PC-3 (cell line): ENCODE data around the gene HEATR5B. TPM values are rescaled to one million over a fixed set of nuclear protein-coding genes. Genes with fewer than 3 reads are reported as not detected.

Source experiments
- ATAC-seq: fragments of 200-7000 bp; cut with Tn5 transposase; 2 replicates; pipeline ENCODE4 v1.9.1; 2020; ENCODE audit warnings: mild to moderate bottlenecking, moderate library complexity
- BruUV-seq: library from RNA; stranded (reverse); fragments of 400-500 nt; replicated peaks from 2 replicates; lab custom pipeline; 2021; lab: Mats Ljungman, UMichigan
- CTCF ChIA-PET: fragments of 300-600 bp; sonication (Branson Sonifier 250); formaldehyde crosslinking; loops from one replicate; lab custom pipeline; 2022; ENCODE audit warnings: antibody characterized with exemption; lab: Charles Lee
- POLR2A ChIA-PET: fragments of 300-600 bp; sonication (Branson Sonifier 250); formaldehyde crosslinking; loops from one replicate; lab custom pipeline; 2022; ENCODE audit warnings: antibody characterized with exemption; ENCODE audit not compliant: unreplicated experiment; lab: Charles Lee
- DNase-seq: peaks from one replicate; pipeline ENCODE4 v3.0.0-alpha.2; 2015
- H2AFZ ChIP-seq: fragments of 300-600 bp; sonication (generic); 2 replicates; pipeline ENCODE4 v1.6.0; 2016; ENCODE audit warnings: antibody characterized with exemption, low read length
- H3F3A ChIP-seq: fragments of 300-600 bp; sonication (generic); one replicate; pipeline ENCODE4 v1.6.0; 2017; ENCODE audit warnings: antibody characterized with exemption, low read length, control low read depth, mild to moderate bottlenecking; ENCODE audit not compliant: unreplicated experiment
- H3K27ac ChIP-seq: fragments of 300-600 bp; sonication (generic); 2 replicates; pipeline ENCODE4 v1.5.1; 2016; ENCODE audit warnings: mild to moderate bottlenecking, low read length
- H3K27me3 ChIP-seq: fragments of 300-600 bp; sonication (generic); 2 replicates; pipeline ENCODE4 v1.6.1; 2016; ENCODE audit warnings: low read length, mixed read lengths
- H3K36me3 ChIP-seq: fragments of 300-600 bp; sonication (generic); 2 replicates; pipeline ENCODE4 v1.6.1; 2016; ENCODE audit warnings: low read depth, mixed run types, low read length, mixed read lengths
- H3K4me1 ChIP-seq: fragments of 300-600 bp; sonication (generic); 2 replicates; pipeline ENCODE4 v1.5.1; 2016; ENCODE audit warnings: low read length; ENCODE audit not compliant: insufficient read depth
- H3K4me2 ChIP-seq: fragments of 300-600 bp; sonication (generic); 2 replicates; pipeline ENCODE4 v1.6.0; 2016; ENCODE audit warnings: low read length
- H3K4me3 ChIP-seq: fragments of 300-600 bp; sonication (generic); 2 replicates; pipeline ENCODE4 v1.5.1; 2016; ENCODE audit warnings: mild to moderate bottlenecking, low read length, mixed read lengths
- H3K79me2 ChIP-seq: fragments of 300-600 bp; sonication (generic); 2 replicates; pipeline ENCODE4 v1.6.1; 2017; ENCODE audit warnings: low read length, mixed read lengths
- H3K9ac ChIP-seq: fragments of 300-600 bp; sonication (generic); 2 replicates; pipeline ENCODE4 v1.6.0; 2016; ENCODE audit warnings: mild to moderate bottlenecking, low read length
- H3K9me2 ChIP-seq: fragments of 300-600 bp; sonication (generic); replicated peaks from 2 replicates; pipeline ENCODE4 v1.6.1; 2016; ENCODE audit warnings: mixed run types, low read length, mixed read lengths
- H3K9me3 ChIP-seq: fragments of 300-600 bp; sonication (generic); 2 replicates; pipeline ENCODE4 v1.6.1; 2016; ENCODE audit warnings: low read length, mixed read lengths
- H4K20me1 ChIP-seq: fragments of 300-600 bp; sonication (generic); 2 replicates; pipeline ENCODE4 v1.6.1; 2016; ENCODE audit warnings: low read length, mixed read lengths
- CTCF ChIP-seq: fragments of 300-600 bp; sonication (generic); conservative IDR thresholded peaks from 2 replicates; pipeline ENCODE4 v1.5.1; 2017; ENCODE audit warnings: antibody characterized with exemption, low read depth, mild to moderate bottlenecking, low read length
- EZH2 ChIP-seq: fragments of 300-600 bp; sonication (generic); IDR thresholded peaks from one replicate; pipeline ENCODE4 v1.6.1; 2017; ENCODE audit warnings: antibody characterized with exemption, mild to moderate bottlenecking, low read length; ENCODE audit not compliant: unreplicated experiment
- EZH2phosphoT487 ChIP-seq: fragments of 300-600 bp; sonication (generic); IDR thresholded peaks from 2 replicates; pipeline ENCODE4 v1.6.1; 2018; ENCODE audit warnings: mild to moderate bottlenecking, antibody characterized with exemption, low read length, borderline replicate concordance
- intact Hi-C: fragments of 100-400 bp; cut with micrococcal nuclease; formaldehyde crosslinking; loops from 2 replicates; pipeline ENCODE4 v1.9.0; 2023
- total RNA-seq: library from RNA; depleted of rRNA; stranded (reverse); fragments of >200 nt; gene quantifications from 2 replicates; pipeline ENCODE4 v1.2.3, GENCODE V29; 2014

HEATR5B gene
- total RNA-seq, 1 experiment from 2014 or later: 13.0 TPM

GRCh38 chr2:36976065-36976464 is 108.1 kb downstream of the HEATR5B start:
- ChIA-PET CTCF (no interaction called here), POLR2A (no interaction called here)
- Histone ChIP-seq H3K27me3 (no peaks in the 10 kb centered on the region), H3K36me3 (no peaks in the 10 kb centered on the region), H3K4me1 (no peaks in the 10 kb centered on the region), H3K79me2 (no peaks in the 10 kb centered on the region), H3K9me2 (no peaks in the 10 kb centered on the region), H3K4me2 (no peak overlapping the region), H3K27ac (no peak overlapping the region), H3K9ac (no peak overlapping the region), H3K4me3 (no peak overlapping the region), H3K9me3 (no peaks in the 10 kb centered on the region), H2AFZ (no peak overlapping the region), H4K20me1 (no peaks in the 10 kb centered on the region), H3F3A (no peaks in the 10 kb centered on the region)
- intact Hi-C loops: no loop called here
- TF ChIP-seq EZH2 (no peak), EZH2phosphoT487 (no peak), CTCF (no peak)
- DNase-seq: no peak
- BruUV-seq: no TSS peak
- no peak for ATAC-seq

DNA sequence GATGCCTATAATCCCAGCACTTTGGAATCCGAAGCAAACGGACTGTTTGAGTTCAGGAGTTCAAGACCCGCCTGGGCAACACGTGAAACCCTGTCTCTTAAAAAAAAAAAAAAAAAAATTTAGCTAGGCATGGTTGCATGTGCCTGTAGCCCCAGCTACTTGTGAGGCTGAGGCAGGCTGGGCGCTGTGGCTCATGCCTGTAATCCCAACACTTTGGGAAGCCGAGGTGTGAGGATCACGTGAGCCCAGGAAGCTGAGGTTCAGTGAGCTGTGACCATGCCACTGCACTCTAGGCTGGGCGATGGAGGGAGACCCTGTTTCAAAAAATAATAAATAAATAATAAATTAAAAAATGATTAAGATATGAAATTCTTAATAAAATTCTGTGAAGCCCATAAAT is 108.9 kb downstream of the HEATR5B start:
- Histone ChIP-seq H3K4me2 (no peak overlapping the region), H3K27me3 (no peaks in the 10 kb centered on the region), H3F3A (no peaks in the 10 kb centered on the region), H2AFZ (no peak overlapping the region), H3K36me3 (no peaks in the 10 kb centered on the region), H3K4me3 (no peak overlapping the region), H3K9me2 (no peaks in the 10 kb centered on the region), H3K9ac (no peak overlapping the region), H3K79me2 (no peaks in the 10 kb centered on the region), H4K20me1 (no peaks in the 10 kb centered on the region), H3K4me1 (no peaks in the 10 kb centered on the region), H3K9me3 (no peaks in the 10 kb centered on the region), H3K27ac (no peak overlapping the region)
- no peak for TF ChIP-seq EZH2phosphoT487
- no peak for TF ChIP-seq EZH2
- TF ChIP-seq CTCF: no peak
- ChIA-PET CTCF (no interaction called here), POLR2A (no interaction called here)
- ATAC-seq (no peak), DNase-seq (no peak)
- no TSS peak for BruUV-seq
- intact Hi-C loops: no loop called here

DNA sequence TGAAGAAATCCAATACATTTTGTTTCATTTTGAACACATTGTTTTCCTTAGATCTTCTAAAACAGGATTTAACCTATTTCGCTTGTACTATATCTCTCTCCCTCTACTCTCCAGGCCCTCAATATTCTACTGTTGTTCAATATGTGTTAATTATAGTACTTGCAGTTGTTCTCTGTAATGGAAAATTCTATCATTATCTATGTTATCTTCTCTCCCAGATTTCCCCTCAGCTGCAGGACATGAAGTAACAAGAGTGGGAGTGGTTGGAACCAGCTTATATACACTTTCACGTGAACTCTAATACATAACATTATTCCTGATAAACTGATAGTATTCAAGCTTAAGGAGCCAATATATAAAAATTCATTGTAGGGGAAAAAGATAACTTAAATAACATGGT is 110.9 kb downstream of the HEATR5B start:
- H4K20me1 ChIP-seq: no peaks in the 10 kb centered on the region
- ChIA-PET POLR2A (no interaction called here), CTCF (no interaction called here)
- H3F3A ChIP-seq: no peaks in the 10 kb centered on the region
- no peak for DNase-seq
- H3K4me2 ChIP-seq: no peak overlapping the region
- intact Hi-C loops: no loop called here
- no peak overlapping the region for H3K4me3 ChIP-seq
- H3K27me3 ChIP-seq: no peaks in the 10 kb centered on the region
- no peak overlapping the region for H3K27ac ChIP-seq
- no peak for ATAC-seq
- H3K9ac ChIP-seq: no peak overlapping the region
- TF ChIP-seq EZH2 (no peak), EZH2phosphoT487 (no peak), CTCF (no peak)
- 0 out of 2 replicates have a peak, but pooled peaks cover under 1% of the 10 kb centered on the region for H3K4me1 ChIP-seq
- BruUV-seq: no TSS peak
- no peaks in the 10 kb centered on the region for H3K9me2 ChIP-seq
- no peaks in the 10 kb centered on the region for H3K79me2 ChIP-seq
- H3K36me3 ChIP-seq: no peaks in the 10 kb centered on the region
- H2AFZ ChIP-seq: no peak overlapping the region
- H3K9me3 ChIP-seq: no peaks in the 10 kb centered on the region
